ENCODE data around the gene PRKACA.
"Not testable (repeated sequence)": the region's sequence is repeated elsewhere in the genome, so short reads cannot be mapped to it uniquely, and the experiment has no call there.

The PRKACA gene

GRCh38 chr19:14150770-14151661 lies 33.5 kb upstream of the PRKACA start:
- H3K27ac ChIP-seq, result no peak overlapping the region
- TF ChIP-seq ZFX (IDR thresholded peaks at IDR 0.05; ENCODE audit: borderline replicate concordance), result no peak
- no peak for TF ChIP-seq CTCF (IDR thresholded peaks at IDR 0.05)

GRCh38 chr19:14150041-14150769 lies 32.6 kb upstream of the PRKACA start:
- no peak overlapping the region for H3K27ac ChIP-seq
- no peak for TF ChIP-seq CTCF (IDR thresholded peaks at IDR 0.05)
- TF ChIP-seq ZFX (IDR thresholded peaks at IDR 0.05; ENCODE audit: borderline replicate concordance), result no peak

GRCh38 chr19:14149509-14149994 lies 32.0 kb upstream of the PRKACA start:
- no peak for TF ChIP-seq CTCF (IDR thresholded peaks at IDR 0.05)
- no peak for TF ChIP-seq ZFX (IDR thresholded peaks at IDR 0.05; ENCODE audit: borderline replicate concordance)
- no peak overlapping the region for H3K27ac ChIP-seq

- H3K27ac ChIP-seq, result no peak overlapping the region
- TF ChIP-seq ZFX (IDR thresholded peaks at IDR 0.05; ENCODE audit: borderline replicate concordance) (no peak), CTCF (IDR thresholded peaks at IDR 0.05) (no peak)
Observed at GRCh38 chr19:14148751-14149410, 31.3 kb upstream of the PRKACA start.

- H3K27ac ChIP-seq, result no peak overlapping the region
- TF ChIP-seq CTCF (IDR thresholded peaks at IDR 0.05) (peak; percentile 73), ZFX (IDR thresholded peaks at IDR 0.05; ENCODE audit: borderline replicate concordance) (no peak)
Observed at GRCh38 chr19:14147797-14148605, 30.4 kb upstream of the PRKACA start.

- H3K27ac ChIP-seq, result no peak overlapping the region
- TF ChIP-seq ZFX (IDR thresholded peaks at IDR 0.05; ENCODE audit: borderline replicate concordance) (no peak), CTCF (IDR thresholded peaks at IDR 0.05) (no peak)
Observed at GRCh38 chr19:14146789-14147216, 29.2 kb upstream of the PRKACA start.

GRCh38 chr19:14146169-14146568 lies 28.6 kb upstream of the PRKACA start:
- not testable (repeated sequence) for H3K27ac ChIP-seq

Data from 22Rv1 (cell line).